Panc1 (cell line): Measurements from ENCODE around the gene EDN2. TPM values are rescaled to one million over a fixed set of nuclear protein-coding genes. Genes with fewer than 3 reads are reported as not detected.

Source experiments
- ATAC-seq: fragments of 200-7000 bp; cut with Tn5 transposase; 2 replicates; pipeline ENCODE4 v1.9.1; 2020; ENCODE audit warnings: mild to moderate bottlenecking, moderate library complexity
- BruUV-seq: library from RNA; stranded (reverse); fragments of 400-500 nt; replicated peaks from 2 replicates; lab custom pipeline; 2021; lab: Mats Ljungman, UMichigan
- CTCF ChIA-PET: fragments of 300-600 bp; sonication (Branson Sonifier 250); formaldehyde crosslinking; loops from one replicate; lab custom pipeline; 2022; ENCODE audit warnings: antibody characterized with exemption; lab: Charles Lee
- POLR2A ChIA-PET: fragments of 300-600 bp; sonication (Branson Sonifier 250); formaldehyde crosslinking; loops from one replicate; lab custom pipeline; 2022; ENCODE audit warnings: antibody characterized with exemption; lab: Charles Lee
- DNase-seq: peaks from one replicate; pipeline ENCODE4 v3.0.0-alpha.2; 2010; ENCODE audit warnings: low read depth, low spot score
- H3K27ac ChIP-seq: 2 replicates; pipeline ENCODE4 v1.5.1; 2011; ENCODE audit warnings: mild to moderate bottlenecking, low read length, inconsistent platforms
- H3K27me3 ChIP-seq: fragments of 200-500 bp; sonication (Bioruptor generic); 2 replicates; pipeline ENCODE4 v1.6.0; 2014; ENCODE audit warnings: low read length, inconsistent platforms; ENCODE audit not compliant: control insufficient read depth, insufficient read depth
- H3K36me3 ChIP-seq: fragments of 200-500 bp; sonication (Bioruptor generic); 2 replicates; pipeline ENCODE4 v1.5.1; 2014; ENCODE audit warnings: inconsistent platforms, mild to moderate bottlenecking, low read length, moderate library complexity; ENCODE audit not compliant: control insufficient read depth, insufficient read depth
- H3K4me1 ChIP-seq: 2 replicates; pipeline ENCODE4 v1.5.1; 2011; ENCODE audit warnings: inconsistent platforms, mild to moderate bottlenecking, low read length, moderate library complexity; ENCODE audit not compliant: control insufficient read depth, insufficient read depth
- H3K4me3 ChIP-seq, 2 experiments: 2 replicates each; pipeline ENCODE4 v1.5.1; 2011 to 2012; ENCODE audit warnings: low read depth in 2 of 2, low read length in 2 of 2, mild to moderate bottlenecking in 2 of 2, inconsistent platforms in 1 of 2, moderate library complexity in 1 of 2
- H3K9me3 ChIP-seq: fragments of 200-500 bp; sonication (Bioruptor generic); 2 replicates; pipeline ENCODE4 v1.5.1; 2014; ENCODE audit warnings: low read depth, mild to moderate bottlenecking, inconsistent platforms, low read length, moderate library complexity; ENCODE audit not compliant: control insufficient read depth, insufficient read depth
- POLR2AphosphoS5 ChIP-seq: IDR thresholded peaks from 2 replicates; pipeline ENCODE4 v1.6.1; 2012; ENCODE audit warnings: mild to moderate bottlenecking, low read depth, low read length, moderate library complexity
- SIN3A ChIP-seq: IDR thresholded peaks from 2 replicates; pipeline ENCODE4 v1.6.1; 2012; ENCODE audit warnings: low read depth, mild to moderate bottlenecking, low read length, moderate library complexity, borderline replicate concordance; ENCODE audit not compliant: insufficient read depth
- TCF7L2 ChIP-seq: IDR thresholded peaks from 2 replicates; pipeline ENCODE4 v1.6.1; 2011; ENCODE audit warnings: mild to moderate bottlenecking, low read depth, low read length, inconsistent platforms
- in situ Hi-C: cut with HindIII; loops from 2 replicates; pipeline ENCODE4 v1.10.0; 2016; ENCODE audit warnings: low sequenced_read_pairs, low pct_unique_long_range_greater_than_20kb
- intact Hi-C: fragments of 100-400 bp; cut with micrococcal nuclease; formaldehyde crosslinking; loops from one replicate; pipeline ENCODE4 v1.10.0; 2022; ENCODE audit not compliant: unreplicated experiment
- total RNA-seq: library from RNA; stranded (reverse); gene quantifications from one replicate; pipeline ENCODE4 v1.2.1, GENCODE V29; 2021; ENCODE audit not compliant: unreplicated experiment
- TF ChIP-seq, protein P1 (sequence below): fragments of 450-650 bp; IDR thresholded peaks from 2 replicates; pipeline ENCODE4 v1.5.1; 2017; ENCODE audit warnings: mild to moderate bottlenecking
- TF ChIP-seq, protein P2 (sequence below), 2 experiments: IDR thresholded peaks; 2 replicates each; pipeline ENCODE4 v1.6.1; 2011 to 2012; ENCODE audit warnings: low read depth in 2 of 2, control low read depth in 1 of 2, low read length in 1 of 2, mild to moderate bottlenecking in 1 of 2, moderate library complexity in 1 of 2; ENCODE audit not compliant: insufficient read depth in 1 of 2

The EDN2 gene
- total RNA-seq, 1 experiment from 2014 or later = not detected

DNA sequence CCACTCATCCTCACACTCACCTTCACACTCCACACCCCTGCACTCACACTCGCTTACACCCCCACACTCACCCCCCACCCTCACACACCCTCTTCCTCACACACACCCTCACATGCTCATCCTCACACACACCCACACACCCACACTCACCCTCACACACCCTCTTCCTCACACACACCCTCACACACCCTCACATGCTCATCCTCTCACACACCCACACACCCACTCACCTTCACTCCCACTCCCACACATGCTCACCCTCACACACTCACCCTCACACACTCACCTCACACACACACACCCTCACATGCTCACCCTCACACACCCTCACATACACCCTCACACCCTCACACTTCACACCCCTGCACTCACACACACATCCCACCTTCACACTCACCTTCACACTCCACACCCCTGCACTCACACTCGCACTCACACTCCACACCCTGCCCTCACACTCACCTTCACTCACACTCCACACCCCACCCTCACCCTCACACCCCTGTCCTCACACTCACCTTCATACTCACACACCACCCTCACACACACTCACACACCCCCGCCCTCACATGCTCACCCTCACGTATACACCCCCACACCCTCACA, 42.6 kb upstream of the EDN2 start:
- no peaks in the 10 kb centered on the region for H3K4me1 ChIP-seq
- no peak for ATAC-seq
- no peak for DNase-seq
- POLR2A ChIA-PET = no interaction called here
- no peaks in the 10 kb centered on the region for H3K9me3 ChIP-seq
- H3K27me3 ChIP-seq = no peaks in the 10 kb centered on the region
- BruUV-seq = no TSS peak
- no peaks in the 10 kb centered on the region for H3K36me3 ChIP-seq
- intact Hi-C loops (no loop called here), in situ Hi-C loops (no loop called here)
- no peak overlapping the region for H3K4me3 ChIP-seq
- no peak overlapping the region for H3K27ac ChIP-seq
- no peak for TF ChIP-seq POLR2AphosphoS5
- TF ChIP-seq, protein P1, sequence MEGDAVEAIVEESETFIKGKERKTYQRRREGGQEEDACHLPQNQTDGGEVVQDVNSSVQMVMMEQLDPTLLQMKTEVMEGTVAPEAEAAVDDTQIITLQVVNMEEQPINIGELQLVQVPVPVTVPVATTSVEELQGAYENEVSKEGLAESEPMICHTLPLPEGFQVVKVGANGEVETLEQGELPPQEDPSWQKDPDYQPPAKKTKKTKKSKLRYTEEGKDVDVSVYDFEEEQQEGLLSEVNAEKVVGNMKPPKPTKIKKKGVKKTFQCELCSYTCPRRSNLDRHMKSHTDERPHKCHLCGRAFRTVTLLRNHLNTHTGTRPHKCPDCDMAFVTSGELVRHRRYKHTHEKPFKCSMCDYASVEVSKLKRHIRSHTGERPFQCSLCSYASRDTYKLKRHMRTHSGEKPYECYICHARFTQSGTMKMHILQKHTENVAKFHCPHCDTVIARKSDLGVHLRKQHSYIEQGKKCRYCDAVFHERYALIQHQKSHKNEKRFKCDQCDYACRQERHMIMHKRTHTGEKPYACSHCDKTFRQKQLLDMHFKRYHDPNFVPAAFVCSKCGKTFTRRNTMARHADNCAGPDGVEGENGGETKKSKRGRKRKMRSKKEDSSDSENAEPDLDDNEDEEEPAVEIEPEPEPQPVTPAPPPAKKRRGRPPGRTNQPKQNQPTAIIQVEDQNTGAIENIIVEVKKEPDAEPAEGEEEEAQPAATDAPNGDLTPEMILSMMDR = no peak
- TF ChIP-seq, protein P2, sequence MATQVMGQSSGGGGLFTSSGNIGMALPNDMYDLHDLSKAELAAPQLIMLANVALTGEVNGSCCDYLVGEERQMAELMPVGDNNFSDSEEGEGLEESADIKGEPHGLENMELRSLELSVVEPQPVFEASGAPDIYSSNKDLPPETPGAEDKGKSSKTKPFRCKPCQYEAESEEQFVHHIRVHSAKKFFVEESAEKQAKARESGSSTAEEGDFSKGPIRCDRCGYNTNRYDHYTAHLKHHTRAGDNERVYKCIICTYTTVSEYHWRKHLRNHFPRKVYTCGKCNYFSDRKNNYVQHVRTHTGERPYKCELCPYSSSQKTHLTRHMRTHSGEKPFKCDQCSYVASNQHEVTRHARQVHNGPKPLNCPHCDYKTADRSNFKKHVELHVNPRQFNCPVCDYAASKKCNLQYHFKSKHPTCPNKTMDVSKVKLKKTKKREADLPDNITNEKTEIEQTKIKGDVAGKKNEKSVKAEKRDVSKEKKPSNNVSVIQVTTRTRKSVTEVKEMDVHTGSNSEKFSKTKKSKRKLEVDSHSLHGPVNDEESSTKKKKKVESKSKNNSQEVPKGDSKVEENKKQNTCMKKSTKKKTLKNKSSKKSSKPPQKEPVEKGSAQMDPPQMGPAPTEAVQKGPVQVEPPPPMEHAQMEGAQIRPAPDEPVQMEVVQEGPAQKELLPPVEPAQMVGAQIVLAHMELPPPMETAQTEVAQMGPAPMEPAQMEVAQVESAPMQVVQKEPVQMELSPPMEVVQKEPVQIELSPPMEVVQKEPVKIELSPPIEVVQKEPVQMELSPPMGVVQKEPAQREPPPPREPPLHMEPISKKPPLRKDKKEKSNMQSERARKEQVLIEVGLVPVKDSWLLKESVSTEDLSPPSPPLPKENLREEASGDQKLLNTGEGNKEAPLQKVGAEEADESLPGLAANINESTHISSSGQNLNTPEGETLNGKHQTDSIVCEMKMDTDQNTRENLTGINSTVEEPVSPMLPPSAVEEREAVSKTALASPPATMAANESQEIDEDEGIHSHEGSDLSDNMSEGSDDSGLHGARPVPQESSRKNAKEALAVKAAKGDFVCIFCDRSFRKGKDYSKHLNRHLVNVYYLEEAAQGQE (IDR thresholded peaks at IDR 0.05; ENCODE audit: insufficient read depth in 1 of 2, low read depth in 2 of 2, low read length in 1 of 2) = no peak
- no peak for TF ChIP-seq SIN3A
- TF ChIP-seq TCF7L2 = no peak
- CTCF ChIA-PET = no interaction called here

DNA sequence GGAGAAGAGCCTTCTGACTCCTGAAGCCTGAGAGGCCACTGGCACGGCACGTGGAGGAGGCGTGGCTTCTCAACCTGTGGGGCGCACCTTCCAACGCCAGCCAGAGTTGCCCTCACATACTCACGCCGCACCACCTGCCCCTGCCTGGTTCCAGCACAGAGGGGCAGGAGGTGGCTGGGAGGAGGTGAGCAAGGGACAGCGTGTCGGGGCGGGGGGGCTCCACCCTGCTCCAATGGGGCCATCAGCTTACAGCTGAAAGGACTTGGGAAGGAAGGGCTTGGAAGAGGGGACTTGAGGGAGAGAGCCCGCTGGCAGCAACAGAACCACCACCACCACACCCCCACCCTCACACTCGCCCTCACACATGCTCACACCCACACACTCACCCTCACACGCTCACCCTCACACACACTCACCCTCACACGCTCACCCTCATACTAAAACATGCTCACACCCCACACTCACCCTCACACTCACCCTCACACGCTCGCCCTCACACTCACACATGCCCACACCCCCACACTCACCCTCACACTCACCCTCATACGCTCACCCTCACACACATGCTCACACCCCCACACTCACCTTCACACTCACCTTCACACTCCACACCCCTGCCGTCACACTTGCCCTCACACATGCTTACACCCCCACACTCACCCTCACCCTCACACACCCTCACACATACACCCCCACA, 41.6 kb upstream of the EDN2 start:
- Histone ChIP-seq H3K4me1 (no peaks in the 10 kb centered on the region), H3K27ac (no peak overlapping the region), H3K4me3 (no peak overlapping the region), H3K36me3 (no peaks in the 10 kb centered on the region), H3K27me3 (no peaks in the 10 kb centered on the region), H3K9me3 (no peaks in the 10 kb centered on the region)
- in situ Hi-C loops (no loop called here), intact Hi-C loops (no loop called here)
- ChIA-PET CTCF (no interaction called here), POLR2A (no interaction called here)
- TF ChIP-seq, protein P2 (IDR thresholded peaks at IDR 0.05; ENCODE audit: insufficient read depth in 1 of 2, low read depth in 2 of 2, low read length in 1 of 2) = no peak
- TF ChIP-seq TCF7L2 (no peak), SIN3A (no peak)
- DNase-seq = no peak
- peak; percentile 51; the same call in 1 of the 2 replicates for ATAC-seq
- BruUV-seq = no TSS peak
